Measurements from ENCODE around the gene GNB1.

Gene GNB1

GRCh38 chr1:1773874-1774273 is 117.0 kb downstream of the GNB1 start:
- no peak for TF ChIP-seq TOX (CRISPR knock-in tag; IDR thresholded peaks at IDR 0.05; ENCODE audit: borderline replicate concordance)
- no peak for TF ChIP-seq POU6F1 (CRISPR knock-in tag; IDR thresholded peaks at IDR 0.05; ENCODE audit: borderline replicate concordance, low read depth)
- TF ChIP-seq RARB (CRISPR knock-in tag; IDR thresholded peaks at IDR 0.05) = no peak
- no peak for TF ChIP-seq ZFP3 (CRISPR knock-in tag; IDR thresholded peaks at IDR 0.05)
- TF ChIP-seq CREB5 (CRISPR knock-in tag; IDR thresholded peaks at IDR 0.05; ENCODE audit: low read depth) = no peak
- no peak for TF ChIP-seq CSDC2 (CRISPR knock-in tag; IDR thresholded peaks at IDR 0.05)
- no peak for TF ChIP-seq OSR1 (CRISPR knock-in tag; IDR thresholded peaks at IDR 0.05)
- no peak for TF ChIP-seq ZFP30 (CRISPR knock-in tag; IDR thresholded peaks at IDR 0.05)
- no peak for TF ChIP-seq PATZ1 (CRISPR knock-in tag; IDR thresholded peaks at IDR 0.05; ENCODE audit: borderline replicate concordance)
- no peak for TF ChIP-seq BACH2 (CRISPR knock-in tag; IDR thresholded peaks at IDR 0.05; ENCODE audit: borderline replicate concordance)
- no peak for TF ChIP-seq ZNF565 (CRISPR knock-in tag; conservative IDR thresholded peaks at IDR 0.05; ENCODE audit: low read depth)
- TF ChIP-seq PPARA (CRISPR knock-in tag; IDR thresholded peaks at IDR 0.05; ENCODE audit: borderline replicate concordance) = no peak
- no peak for TF ChIP-seq ESRRG (CRISPR knock-in tag; IDR thresholded peaks at IDR 0.05)
- no peak for TF ChIP-seq ZNF70 (CRISPR knock-in tag; IDR thresholded peaks at IDR 0.05)
- no peak for TF ChIP-seq ARNTL (CRISPR knock-in tag; IDR thresholded peaks at IDR 0.05; ENCODE audit: borderline replicate concordance, low read depth)
- no peak for TF ChIP-seq ZC3H10 (CRISPR knock-in tag; IDR thresholded peaks at IDR 0.05)
- TF ChIP-seq ZNF8 (CRISPR knock-in tag; IDR thresholded peaks at IDR 0.05) = no peak

GRCh38 chr1:1771096-1771495 is 119.8 kb downstream of the GNB1 start:
- no peak for TF ChIP-seq ZNF8 (CRISPR knock-in tag; IDR thresholded peaks at IDR 0.05)
- TF ChIP-seq TCF4 (CRISPR knock-in tag; IDR thresholded peaks at IDR 0.05; ENCODE audit: borderline replicate concordance) = no peak
- TF ChIP-seq GLIS3 (CRISPR knock-in tag; IDR thresholded peaks at IDR 0.05) = no peak
- TF ChIP-seq ISL1 (CRISPR knock-in tag; IDR thresholded peaks at IDR 0.05) = no peak
- TF ChIP-seq RARB (CRISPR knock-in tag; IDR thresholded peaks at IDR 0.05) = no peak
- no peak for TF ChIP-seq PPARA (CRISPR knock-in tag; IDR thresholded peaks at IDR 0.05; ENCODE audit: borderline replicate concordance)
- TF ChIP-seq CSDC2 (CRISPR knock-in tag; IDR thresholded peaks at IDR 0.05) = no peak
- ATAC-seq = no peak

More at GRCh38 chr1:1773874-1774273, 117.0 kb downstream of the GNB1 start:
- no peak for ATAC-seq

GRCh38 chr1:1770102-1770501 is 120.8 kb downstream of the GNB1 start:
- no peak for ATAC-seq
- TF ChIP-seq PATZ1 (CRISPR knock-in tag; IDR thresholded peaks at IDR 0.05; ENCODE audit: borderline replicate concordance) = no peak
- no peak for TF ChIP-seq ZNF565 (CRISPR knock-in tag; conservative IDR thresholded peaks at IDR 0.05; ENCODE audit: low read depth)
- TF ChIP-seq CSRNP3 (CRISPR knock-in tag; IDR thresholded peaks at IDR 0.05) = no peak
- no peak for TF ChIP-seq CREB5 (CRISPR knock-in tag; IDR thresholded peaks at IDR 0.05; ENCODE audit: low read depth)
- TF ChIP-seq OSR1 (CRISPR knock-in tag; IDR thresholded peaks at IDR 0.05) = no peak
- no peak for TF ChIP-seq ARNTL (CRISPR knock-in tag; IDR thresholded peaks at IDR 0.05; ENCODE audit: borderline replicate concordance, low read depth)
- no peak for TF ChIP-seq RARB (CRISPR knock-in tag; IDR thresholded peaks at IDR 0.05)
- TF ChIP-seq ZNF70 (CRISPR knock-in tag; IDR thresholded peaks at IDR 0.05) = no peak
- TF ChIP-seq POU6F1 (CRISPR knock-in tag; IDR thresholded peaks at IDR 0.05; ENCODE audit: borderline replicate concordance, low read depth) = no peak
- no peak for TF ChIP-seq BACH2 (CRISPR knock-in tag; IDR thresholded peaks at IDR 0.05; ENCODE audit: borderline replicate concordance)
- TF ChIP-seq ESRRG (CRISPR knock-in tag; IDR thresholded peaks at IDR 0.05) = no peak
- TF ChIP-seq GLIS3 (CRISPR knock-in tag; IDR thresholded peaks at IDR 0.05) = no peak
- TF ChIP-seq ZNF8 (CRISPR knock-in tag; IDR thresholded peaks at IDR 0.05) = no peak
- TF ChIP-seq ZC3H10 (CRISPR knock-in tag; IDR thresholded peaks at IDR 0.05) = no peak
- TF ChIP-seq SNAI2 (CRISPR knock-in tag; IDR thresholded peaks at IDR 0.05) = no peak
- no peak for TF ChIP-seq ISL1 (CRISPR knock-in tag; IDR thresholded peaks at IDR 0.05)
- TF ChIP-seq PPARA (CRISPR knock-in tag; IDR thresholded peaks at IDR 0.05; ENCODE audit: borderline replicate concordance) = no peak

Measured in SK-N-SH treated with all-trans-retinoic acid at 6 μM for 48 hours (cell line).